Liver (tissue), 3 donors: ENCODE results near the gene KRTAP12-4.

Experiments used
- EGR1 ChIP-seq, 2 donors: IDR thresholded peaks; 2 replicates each; pipeline ENCODE4 v1.6.1; 2016 to 2018; ENCODE audit warnings: antibody characterized with exemption in 2 of 2, low read depth in 2 of 2
- GABPA ChIP-seq, 2 donors: IDR thresholded peaks in 1 of 2; conservative IDR thresholded peaks in 1 of 2; 2 replicates each; pipeline ENCODE4 v1.6.1; 2016; ENCODE audit warnings: antibody characterized with exemption in 2 of 2, mild to moderate bottlenecking in 1 of 2, moderate library complexity in 1 of 2
- JUND ChIP-seq, 2 donors: IDR thresholded peaks; 2 replicates each; pipeline ENCODE4 v1.6.1; 2016; ENCODE audit warnings: antibody characterized with exemption in 2 of 2
- RAD21 ChIP-seq, 2 donors: IDR thresholded peaks; 2 replicates each; pipeline ENCODE4 v1.6.1; 2016; ENCODE audit warnings: antibody characterized with exemption in 2 of 2, mild to moderate bottlenecking in 2 of 2
- TAF1 ChIP-seq: conservative IDR thresholded peaks from 2 replicates; pipeline ENCODE4 v1.6.1; 2016; ENCODE audit warnings: antibody characterized with exemption, mild to moderate bottlenecking
- TF ChIP-seq, protein P1 (sequence below): fragments of 150-350 bp; IDR thresholded peaks from 2 replicates; pipeline ENCODE4 v1.5.1; 2017; ENCODE audit warnings: improper control_type of control experiment, low read depth, low read length; ENCODE audit not compliant: missing input control
- TF ChIP-seq, protein P2 (sequence below): IDR thresholded peaks from 2 replicates; pipeline ENCODE4 v1.6.1; 2016; ENCODE audit warnings: antibody characterized with exemption
- TF ChIP-seq, protein P3 (sequence below): IDR thresholded peaks from 2 replicates; pipeline ENCODE4 v1.6.1; 2016; ENCODE audit warnings: antibody characterized with exemption
- donor health status: healthy.
- donor health status: healthy.

DNA sequence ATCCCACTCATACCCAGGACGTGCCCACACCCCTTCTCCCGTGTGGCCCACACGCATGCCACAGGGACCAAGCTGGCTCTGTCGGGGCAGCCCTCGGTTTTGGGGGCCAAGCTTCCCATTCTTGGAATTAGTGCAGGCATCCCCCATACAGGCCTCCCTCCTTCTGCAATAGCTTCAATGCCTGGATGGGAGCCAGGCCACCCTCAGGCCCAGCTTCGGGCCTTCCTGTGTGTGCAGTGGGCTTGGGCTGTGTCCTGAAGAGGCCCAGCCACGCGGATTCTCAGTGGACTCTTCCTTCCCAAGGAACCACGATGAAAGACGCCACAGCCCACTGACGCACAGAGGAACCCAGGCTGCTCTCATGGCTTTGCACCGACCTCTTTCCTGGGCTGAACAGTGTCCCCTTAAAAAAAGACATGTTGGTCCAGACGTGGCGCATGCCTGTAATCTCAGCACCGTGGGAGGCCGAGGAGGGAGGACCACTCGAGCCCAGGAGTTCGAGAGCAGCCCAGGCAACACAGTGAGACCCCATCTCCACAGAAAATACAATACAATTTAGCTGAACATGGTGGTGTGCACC, 4.8 kb downstream of the KRTAP12-4 start:
- TF ChIP-seq TAF1 = no peak
- TF ChIP-seq, protein P1, sequence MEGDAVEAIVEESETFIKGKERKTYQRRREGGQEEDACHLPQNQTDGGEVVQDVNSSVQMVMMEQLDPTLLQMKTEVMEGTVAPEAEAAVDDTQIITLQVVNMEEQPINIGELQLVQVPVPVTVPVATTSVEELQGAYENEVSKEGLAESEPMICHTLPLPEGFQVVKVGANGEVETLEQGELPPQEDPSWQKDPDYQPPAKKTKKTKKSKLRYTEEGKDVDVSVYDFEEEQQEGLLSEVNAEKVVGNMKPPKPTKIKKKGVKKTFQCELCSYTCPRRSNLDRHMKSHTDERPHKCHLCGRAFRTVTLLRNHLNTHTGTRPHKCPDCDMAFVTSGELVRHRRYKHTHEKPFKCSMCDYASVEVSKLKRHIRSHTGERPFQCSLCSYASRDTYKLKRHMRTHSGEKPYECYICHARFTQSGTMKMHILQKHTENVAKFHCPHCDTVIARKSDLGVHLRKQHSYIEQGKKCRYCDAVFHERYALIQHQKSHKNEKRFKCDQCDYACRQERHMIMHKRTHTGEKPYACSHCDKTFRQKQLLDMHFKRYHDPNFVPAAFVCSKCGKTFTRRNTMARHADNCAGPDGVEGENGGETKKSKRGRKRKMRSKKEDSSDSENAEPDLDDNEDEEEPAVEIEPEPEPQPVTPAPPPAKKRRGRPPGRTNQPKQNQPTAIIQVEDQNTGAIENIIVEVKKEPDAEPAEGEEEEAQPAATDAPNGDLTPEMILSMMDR = no peak
- no peak for TF ChIP-seq EGR1 (IDR thresholded peaks at IDR 0.05; ENCODE audit: low read depth in 2 of 2)
- no peak for TF ChIP-seq JUND (IDR thresholded peaks at IDR 0.05)
- TF ChIP-seq, protein P2, sequence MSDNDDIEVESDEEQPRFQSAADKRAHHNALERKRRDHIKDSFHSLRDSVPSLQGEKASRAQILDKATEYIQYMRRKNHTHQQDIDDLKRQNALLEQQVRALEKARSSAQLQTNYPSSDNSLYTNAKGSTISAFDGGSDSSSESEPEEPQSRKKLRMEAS = no peak
- TF ChIP-seq, protein P3, sequence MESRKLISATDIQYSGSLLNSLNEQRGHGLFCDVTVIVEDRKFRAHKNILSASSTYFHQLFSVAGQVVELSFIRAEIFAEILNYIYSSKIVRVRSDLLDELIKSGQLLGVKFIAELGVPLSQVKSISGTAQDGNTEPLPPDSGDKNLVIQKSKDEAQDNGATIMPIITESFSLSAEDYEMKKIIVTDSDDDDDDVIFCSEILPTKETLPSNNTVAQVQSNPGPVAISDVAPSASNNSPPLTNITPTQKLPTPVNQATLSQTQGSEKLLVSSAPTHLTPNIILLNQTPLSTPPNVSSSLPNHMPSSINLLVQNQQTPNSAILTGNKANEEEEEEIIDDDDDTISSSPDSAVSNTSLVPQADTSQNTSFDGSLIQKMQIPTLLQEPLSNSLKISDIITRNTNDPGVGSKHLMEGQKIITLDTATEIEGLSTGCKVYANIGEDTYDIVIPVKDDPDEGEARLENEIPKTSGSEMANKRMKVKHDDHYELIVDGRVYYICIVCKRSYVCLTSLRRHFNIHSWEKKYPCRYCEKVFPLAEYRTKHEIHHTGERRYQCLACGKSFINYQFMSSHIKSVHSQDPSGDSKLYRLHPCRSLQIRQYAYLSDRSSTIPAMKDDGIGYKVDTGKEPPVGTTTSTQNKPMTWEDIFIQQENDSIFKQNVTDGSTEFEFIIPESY = no peak
- TF ChIP-seq RAD21 (IDR thresholded peaks at IDR 0.05) = no peak
- TF ChIP-seq GABPA (IDR thresholded peaks at IDR 0.05 in 1 of 2, conservative IDR thresholded peaks at IDR 0.05 in 1 of 2) = no peak
